HCT116 (cell line): Measurements from ENCODE around the gene NALCN. TPM values are rescaled to one million over a fixed set of nuclear protein-coding genes. Genes with fewer than 3 reads are reported as not detected.

Experiments
- ATAC-seq: fragments of 200-7000 bp; cut with Tn5 transposase; 2 replicates; pipeline ENCODE4 v1.9.1; 2020; ENCODE audit warnings: mild to moderate bottlenecking, moderate library complexity
- BruUV-seq: library from RNA; stranded (reverse); fragments of 400-500 nt; replicated peaks from 2 replicates; lab custom pipeline; 2021; lab: Mats Ljungman, UMichigan
- CTCF ChIA-PET: fragments of 300-600 bp; sonication (Branson Sonifier 250); formaldehyde crosslinking; loops from one replicate; lab custom pipeline; 2021; ENCODE audit warnings: antibody characterized with exemption; lab: Charles Lee
- POLR2A ChIA-PET: fragments of 300-600, 350-600 bp; sonication (Branson Sonifier 250); formaldehyde crosslinking; loops from one replicate; lab custom pipeline; 2021; ENCODE audit warnings: antibody characterized with exemption; lab: Charles Lee
- RAD21 ChIA-PET, 2 experiments: fragments of 300-600 bp; sonication (Branson Sonifier 250); formaldehyde crosslinking; loops; one replicate each; lab custom pipeline; 2023; ENCODE audit warnings: low total read pairs in 2 of 2; ENCODE audit not compliant: uncharacterized antibody in 2 of 2, unreplicated experiment in 2 of 2, low non-redundant PET in 1 of 2; lab: Charles Lee
- DNase-seq: peaks from one replicate; pipeline ENCODE4 v3.0.0-alpha.2; 2010; ENCODE audit warnings: low read depth, low spot score
- H2AFZ ChIP-seq: fragments of 200-600 bp; shearing (Covaris generic), sonication (generic); 2 replicates; pipeline ENCODE4 v1.6.1; 2017; ENCODE audit warnings: low read depth, mixed run types, mixed read lengths, antibody characterized with exemption, low read length; ENCODE audit not compliant: poor library complexity, severe bottlenecking
- H3K27ac ChIP-seq: 2 replicates; pipeline ENCODE4 v1.5.1; 2012; ENCODE audit warnings: low read depth, low read length
- H3K27me3 ChIP-seq: fragments of 200-600 bp; sonication (generic); 2 replicates; pipeline ENCODE4 v1.6.1; 2016; ENCODE audit warnings: mixed run types, low read length, mixed read lengths; ENCODE audit not compliant: insufficient read depth
- H3K36me3 ChIP-seq, 2 experiments: fragments of 200-500 bp in 1 of 2; fragments of 200-600 bp in 1 of 2; sonication (Bioruptor generic) in 1 of 2; sonication (generic) in 1 of 2; 2 replicates each; pipeline versions ENCODE4 v1.5.1 to v1.6.1; 2014 to 2016; ENCODE audit warnings: low read length in 2 of 2, inconsistent platforms in 1 of 2, mixed read lengths in 1 of 2, mixed run types in 1 of 2; ENCODE audit not compliant: insufficient read depth in 2 of 2, control insufficient read depth in 1 of 2
- H3K4me1 ChIP-seq, 2 experiments: fragments of 200-600 bp in 1 of 2; sonication (generic) in 1 of 2; 2 replicates each; pipeline versions ENCODE4 v1.5.1 to v1.6.1; 2012 to 2017; ENCODE audit warnings: low read length in 2 of 2, inconsistent platforms in 1 of 2, mild to moderate bottlenecking in 1 of 2, mixed read lengths in 1 of 2, mixed run types in 1 of 2, moderate library complexity in 1 of 2; ENCODE audit not compliant: insufficient read depth in 2 of 2, control insufficient read depth in 1 of 2
- H3K4me2 ChIP-seq: fragments of 200-600 bp; sonication (generic); 2 replicates; pipeline ENCODE4 v1.6.1; 2017; ENCODE audit warnings: mixed run types, low read length, mixed read lengths
- H3K4me3 ChIP-seq, 2 experiments: fragments of 200-600 bp in 1 of 2; sonication (generic) in 1 of 2; replicated peaks in 1 of 2; 2 replicates each; pipeline ENCODE4 v1.5.1; 2011 to 2016; ENCODE audit warnings: low read length in 2 of 2, control low read depth in 1 of 2, low read depth in 1 of 2, mild to moderate bottlenecking in 1 of 2, mixed read lengths in 1 of 2, mixed run types in 1 of 2
- H3K79me2 ChIP-seq: fragments of 200-600 bp; sonication (generic); 2 replicates; pipeline ENCODE4 v1.6.1; 2017; ENCODE audit warnings: mild to moderate bottlenecking, mixed run types, low read length, moderate library complexity, mixed read lengths; ENCODE audit not compliant: insufficient read depth
- H3K9ac ChIP-seq: fragments of 200-600 bp; sonication (generic); 2 replicates; pipeline ENCODE4 v1.6.1; 2016; ENCODE audit warnings: low read length, mixed read lengths
- H3K9me2 ChIP-seq: fragments of 200-600 bp; sonication (generic), shearing (Covaris generic); 2 replicates; pipeline ENCODE4 v1.6.1; 2017; ENCODE audit warnings: mixed run types, mild to moderate bottlenecking, moderate library complexity; ENCODE audit not compliant: insufficient read depth
- H3K9me3 ChIP-seq, 2 experiments: fragments of 200-500 bp in 1 of 2; fragments of 200-600 bp in 1 of 2; sonication (Bioruptor generic) in 1 of 2; sonication (generic) in 1 of 2; 2 replicates each; pipeline ENCODE4 v1.6.1; 2014 to 2017; ENCODE audit warnings: low read length in 2 of 2, mixed read lengths in 2 of 2, inconsistent platforms in 1 of 2, low read depth in 1 of 2, mild to moderate bottlenecking in 1 of 2, mixed run types in 1 of 2, moderate library complexity in 1 of 2; ENCODE audit not compliant: control insufficient read depth in 1 of 2, insufficient read depth in 1 of 2
- H4K20me1 ChIP-seq: fragments of 200-600 bp; sonication (generic), shearing (Covaris generic); 2 replicates; pipeline ENCODE4 v1.6.1; 2017; ENCODE audit warnings: mixed run types, mild to moderate bottlenecking, moderate library complexity; ENCODE audit not compliant: insufficient read depth
- CBX3 ChIP-seq: IDR thresholded peaks from 2 replicates; pipeline ENCODE4 v1.6.1; 2012; ENCODE audit warnings: low read depth
- CTCF ChIP-seq, 3 experiments: fragments of 200-600 bp in 1 of 3; sonication (generic) in 1 of 3; IDR thresholded peaks in 2 of 3; conservative IDR thresholded peaks in 1 of 3; 2 replicates each; pipeline ENCODE4 v1.5.1; 2012 to 2017; ENCODE audit warnings: low read depth in 2 of 3, low read length in 2 of 3, antibody characterized with exemption in 1 of 3, borderline replicate concordance in 1 of 3, control low read depth in 1 of 3, mild to moderate bottlenecking in 1 of 3, mixed read lengths in 1 of 3, mixed run types in 1 of 3, moderate library complexity in 1 of 3; ENCODE audit not compliant: insufficient read depth in 1 of 3
- EZH2 ChIP-seq: fragments of 200-600 bp; sonication (generic); IDR thresholded peaks from 2 replicates; pipeline ENCODE4 v1.6.1; 2017; ENCODE audit warnings: antibody characterized with exemption, mixed run types
- FOSL1 ChIP-seq: IDR thresholded peaks from 2 replicates; pipeline ENCODE4 v1.6.1; 2012; ENCODE audit warnings: low read depth
- JUND ChIP-seq: IDR thresholded peaks from 2 replicates; pipeline ENCODE4 v1.6.1; 2012
- RAD21 ChIP-seq: IDR thresholded peaks from 2 replicates; pipeline ENCODE4 v1.6.1; 2012; ENCODE audit warnings: low read depth, mild to moderate bottlenecking
- SP1 ChIP-seq: IDR thresholded peaks from 2 replicates; pipeline ENCODE4 v1.6.1; 2012; ENCODE audit warnings: low read depth
- TCF7L2 ChIP-seq: IDR thresholded peaks from 2 replicates; pipeline ENCODE4 v1.7.0; 2011; ENCODE audit warnings: borderline replicate concordance, inconsistent platforms; ENCODE audit not compliant: insufficient read depth, insufficient read length; ENCODE audit errors: extremely low read depth
- YY1 ChIP-seq: IDR thresholded peaks from 2 replicates; pipeline ENCODE4 v1.6.1; 2011; ENCODE audit warnings: low read length, low read depth, moderate library complexity, mild to moderate bottlenecking; ENCODE audit not compliant: insufficient replicate concordance; ENCODE audit errors: extremely low read depth
- intact Hi-C: fragments of 100-400 bp; cut with micrococcal nuclease; formaldehyde crosslinking; loops from 2 replicates; pipeline ENCODE4 v1.10.0; 2022
- total RNA-seq: library from RNA; stranded (reverse); gene quantifications from one replicate; pipeline ENCODE4 v1.2.1, GENCODE V29; 2021; ENCODE audit not compliant: unreplicated experiment
- TF ChIP-seq, protein P1 (sequence below): IDR thresholded peaks from 2 replicates; pipeline ENCODE4 v1.6.1; 2011; ENCODE audit warnings: mild to moderate bottlenecking, low read length, moderate library complexity; ENCODE audit not compliant: insufficient replicate concordance; ENCODE audit errors: extremely low read depth
- TF ChIP-seq, protein P2 (sequence below): IDR thresholded peaks from 2 replicates; pipeline ENCODE4 v1.6.1; 2012; ENCODE audit warnings: low read depth

The NALCN gene
- total RNA-seq, 1 experiment from 2014 or later, result not detected

GRCh38 chr13:101026328-101026727 lies 390.0 kb downstream of the NALCN start:
- Histone ChIP-seq H3K4me1 (no peaks in the 10 kb centered on the region), H4K20me1 (no peaks in the 10 kb centered on the region), H3K27ac (no peak overlapping the region), H3K4me3 (no peak overlapping the region), H3K9me3 (no peaks in the 10 kb centered on the region), H3K79me2 (no peaks in the 10 kb centered on the region), H3K9ac (no peak overlapping the region), H3K4me2 (no peak overlapping the region), H3K36me3 (no peaks in the 10 kb centered on the region), H3K27me3 (no peaks in the 10 kb centered on the region; the same call in 1 of the 2 replicates), H2AFZ (no peak overlapping the region), H3K9me2 (no peaks in the 10 kb centered on the region)
- BruUV-seq, result no TSS peak
- ChIA-PET CTCF (no interaction called here), POLR2A (no interaction called here), RAD21 (no interaction called here)
- TF ChIP-seq CBX3 (no peak), TCF7L2 (no peak), FOSL1 (no peak), EZH2 (no peak)
- TF ChIP-seq, protein P1, sequence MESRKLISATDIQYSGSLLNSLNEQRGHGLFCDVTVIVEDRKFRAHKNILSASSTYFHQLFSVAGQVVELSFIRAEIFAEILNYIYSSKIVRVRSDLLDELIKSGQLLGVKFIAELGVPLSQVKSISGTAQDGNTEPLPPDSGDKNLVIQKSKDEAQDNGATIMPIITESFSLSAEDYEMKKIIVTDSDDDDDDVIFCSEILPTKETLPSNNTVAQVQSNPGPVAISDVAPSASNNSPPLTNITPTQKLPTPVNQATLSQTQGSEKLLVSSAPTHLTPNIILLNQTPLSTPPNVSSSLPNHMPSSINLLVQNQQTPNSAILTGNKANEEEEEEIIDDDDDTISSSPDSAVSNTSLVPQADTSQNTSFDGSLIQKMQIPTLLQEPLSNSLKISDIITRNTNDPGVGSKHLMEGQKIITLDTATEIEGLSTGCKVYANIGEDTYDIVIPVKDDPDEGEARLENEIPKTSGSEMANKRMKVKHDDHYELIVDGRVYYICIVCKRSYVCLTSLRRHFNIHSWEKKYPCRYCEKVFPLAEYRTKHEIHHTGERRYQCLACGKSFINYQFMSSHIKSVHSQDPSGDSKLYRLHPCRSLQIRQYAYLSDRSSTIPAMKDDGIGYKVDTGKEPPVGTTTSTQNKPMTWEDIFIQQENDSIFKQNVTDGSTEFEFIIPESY, result no peak
- intact Hi-C loops, result no loop called here
- DNase-seq (no peak), ATAC-seq (no peak)

DNA sequence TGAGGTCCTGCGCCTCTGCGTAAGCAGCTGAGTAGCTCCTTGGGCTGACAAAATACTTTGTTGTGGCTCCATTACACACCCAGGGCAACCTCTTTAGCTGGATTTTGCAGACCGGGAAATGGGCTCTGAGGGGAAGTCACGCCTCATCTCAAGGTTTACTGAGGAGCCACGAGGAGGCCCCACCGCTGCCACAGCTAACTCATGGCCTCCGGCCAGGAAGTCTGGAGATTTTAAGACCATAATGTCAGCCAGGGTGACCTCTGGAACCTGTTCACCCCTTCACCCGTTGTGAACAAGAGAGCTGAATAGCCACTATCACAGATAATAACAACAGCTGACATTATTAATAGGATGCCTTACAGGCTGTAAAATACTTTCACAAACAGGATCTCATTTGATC lies 390.4 kb downstream of the NALCN start:
- intact Hi-C loops, result no loop called here
- ATAC-seq, result no peak
- BruUV-seq, result no TSS peak
- no peak overlapping the region for H3K27ac ChIP-seq
- H3K9ac ChIP-seq, result no peak overlapping the region
- TF ChIP-seq TCF7L2 (no peak), CTCF (IDR thresholded peaks at IDR 0.05 in 2 of 3, conservative IDR thresholded peaks at IDR 0.05 in 1 of 3; ENCODE audit: borderline replicate concordance in 1 of 3, insufficient read depth in 1 of 3, low read depth in 2 of 3, low read length in 2 of 3) (no peak), YY1 (no peak), CBX3 (no peak), RAD21 (no peak), SP1 (no peak), JUND (no peak)
- TF ChIP-seq, protein P2, sequence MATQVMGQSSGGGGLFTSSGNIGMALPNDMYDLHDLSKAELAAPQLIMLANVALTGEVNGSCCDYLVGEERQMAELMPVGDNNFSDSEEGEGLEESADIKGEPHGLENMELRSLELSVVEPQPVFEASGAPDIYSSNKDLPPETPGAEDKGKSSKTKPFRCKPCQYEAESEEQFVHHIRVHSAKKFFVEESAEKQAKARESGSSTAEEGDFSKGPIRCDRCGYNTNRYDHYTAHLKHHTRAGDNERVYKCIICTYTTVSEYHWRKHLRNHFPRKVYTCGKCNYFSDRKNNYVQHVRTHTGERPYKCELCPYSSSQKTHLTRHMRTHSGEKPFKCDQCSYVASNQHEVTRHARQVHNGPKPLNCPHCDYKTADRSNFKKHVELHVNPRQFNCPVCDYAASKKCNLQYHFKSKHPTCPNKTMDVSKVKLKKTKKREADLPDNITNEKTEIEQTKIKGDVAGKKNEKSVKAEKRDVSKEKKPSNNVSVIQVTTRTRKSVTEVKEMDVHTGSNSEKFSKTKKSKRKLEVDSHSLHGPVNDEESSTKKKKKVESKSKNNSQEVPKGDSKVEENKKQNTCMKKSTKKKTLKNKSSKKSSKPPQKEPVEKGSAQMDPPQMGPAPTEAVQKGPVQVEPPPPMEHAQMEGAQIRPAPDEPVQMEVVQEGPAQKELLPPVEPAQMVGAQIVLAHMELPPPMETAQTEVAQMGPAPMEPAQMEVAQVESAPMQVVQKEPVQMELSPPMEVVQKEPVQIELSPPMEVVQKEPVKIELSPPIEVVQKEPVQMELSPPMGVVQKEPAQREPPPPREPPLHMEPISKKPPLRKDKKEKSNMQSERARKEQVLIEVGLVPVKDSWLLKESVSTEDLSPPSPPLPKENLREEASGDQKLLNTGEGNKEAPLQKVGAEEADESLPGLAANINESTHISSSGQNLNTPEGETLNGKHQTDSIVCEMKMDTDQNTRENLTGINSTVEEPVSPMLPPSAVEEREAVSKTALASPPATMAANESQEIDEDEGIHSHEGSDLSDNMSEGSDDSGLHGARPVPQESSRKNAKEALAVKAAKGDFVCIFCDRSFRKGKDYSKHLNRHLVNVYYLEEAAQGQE, result no peak
- TF ChIP-seq, all 23 proteins: peak for 0
- Histone ChIP-seq H3K4me3 (no peak overlapping the region), H2AFZ (no peak overlapping the region), H3K79me2 (no peaks in the 10 kb centered on the region), H3K9me3 (no peaks in the 10 kb centered on the region), H4K20me1 (no peaks in the 10 kb centered on the region), H3K4me1 (no peaks in the 10 kb centered on the region), H3K36me3 (no peaks in the 10 kb centered on the region), H3K27me3 (no peaks in the 10 kb centered on the region; the same call in 1 of the 2 replicates), H3K9me2 (no peaks in the 10 kb centered on the region), H3K4me2 (no peak overlapping the region)
- ChIA-PET RAD21 (no interaction called here), POLR2A (no interaction called here), CTCF (no interaction called here)
- DNase-seq, result no peak
